GM12865 (cell line): Measurements from ENCODE around the gene PJA1.

Source experiments
- DNase-seq: peaks from one replicate; pipeline ENCODE4 v3.0.0; 2010; ENCODE audit warnings: low read depth
- H3K4me3 ChIP-seq: 2 replicates; pipeline ENCODE4 v1.5.1; 2011; ENCODE audit warnings: mild to moderate bottlenecking, low read depth, low read length, control low read depth
- CTCF ChIP-seq: IDR thresholded peaks from 2 replicates; pipeline ENCODE4 v1.5.1; 2011; ENCODE audit warnings: low read length, control low read depth, low read depth, inconsistent platforms; ENCODE audit not compliant: insufficient read depth; ENCODE audit errors: missing control alignments

PJA1 gene

GRCh38 chrX:69131886-69132285 lies 33.4 kb downstream of the PJA1 start:
- no peak overlapping the region for H3K4me3 ChIP-seq
- DNase-seq, result no peak
- TF ChIP-seq CTCF, result no peak

GRCh38 chrX:69130439-69130838 lies 34.8 kb downstream of the PJA1 start:
- TF ChIP-seq CTCF, result no peak
- no peak overlapping the region for H3K4me3 ChIP-seq
- DNase-seq, result no peak

GRCh38 chrX:69128588-69128987 lies 36.7 kb downstream of the PJA1 start:
- H3K4me3 ChIP-seq, result no peak overlapping the region
- no peak for TF ChIP-seq CTCF
- no peak for DNase-seq

GRCh38 chrX:69127466-69127865 lies 37.8 kb downstream of the PJA1 start:
- DNase-seq, result no peak
- no peak overlapping the region for H3K4me3 ChIP-seq
- TF ChIP-seq CTCF, result no peak

GRCh38 chrX:69126642-69127041 lies 38.6 kb downstream of the PJA1 start:
- no peak overlapping the region for H3K4me3 ChIP-seq
- TF ChIP-seq CTCF, result no peak
- no peak for DNase-seq

GRCh38 chrX:69125094-69125493 lies 40.2 kb downstream of the PJA1 start:
- no peak overlapping the region for H3K4me3 ChIP-seq
- no peak for TF ChIP-seq CTCF
- DNase-seq, result no peak

- no peak for TF ChIP-seq CTCF
- no peak for DNase-seq
- no peak overlapping the region for H3K4me3 ChIP-seq
These were observed 41.1 kb downstream of the PJA1 start for GRCh38 chrX:69124108-69124507.
